ENCODE data around the gene NAV2. TPM values are rescaled to one million over a fixed set of nuclear protein-coding genes. Genes with fewer than 3 reads are reported as not detected.

NAV2 gene
- total RNA-seq, 1 experiment from 2014 or later, result 2.1 TPM

DNA sequence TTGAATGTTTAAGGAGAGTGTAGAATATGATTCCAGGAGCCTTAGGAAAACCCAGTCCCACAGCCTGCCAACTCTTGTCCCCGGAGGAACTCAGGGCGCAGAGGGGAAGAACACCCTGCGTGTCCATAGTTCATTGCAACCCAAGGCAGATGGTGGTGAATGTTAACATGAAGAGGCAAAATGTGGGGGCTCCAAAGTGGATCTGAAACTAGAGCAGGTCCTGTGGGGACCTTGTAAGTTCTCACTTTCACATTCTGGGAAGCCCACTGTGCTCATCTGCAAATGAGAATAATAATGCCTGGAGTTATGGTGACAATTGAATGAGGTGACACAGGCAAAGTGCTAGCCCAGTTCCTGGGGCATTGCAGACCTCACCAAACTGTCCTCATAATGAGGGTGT is 246.6 kb downstream of the NAV2 start:
- intact Hi-C loops (cut with micrococcal nuclease), result no loop called here
- H3K27me3 ChIP-seq (ENCODE audit: insufficient read depth, low read length), result no peaks in the 10 kb centered on the region
- no peak for DNase-seq (ENCODE audit: low read depth, low spot score)
- no TSS peak for BruUV-seq (replicated peaks)
- RAD21 ChIA-PET (ENCODE audit: low non-redundant PET in 1 of 2, low total read pairs in 2 of 2, uncharacterized antibody in 2 of 2, unreplicated experiment in 2 of 2), result no interaction called here
- TF ChIP-seq EZH2 (IDR thresholded peaks at IDR 0.05), result no peak
- no peak for TF ChIP-seq YY1 (IDR thresholded peaks at IDR 0.05; ENCODE audit: extremely low read depth, insufficient replicate concordance, low read depth, low read length)
- TF ChIP-seq, protein P1, sequence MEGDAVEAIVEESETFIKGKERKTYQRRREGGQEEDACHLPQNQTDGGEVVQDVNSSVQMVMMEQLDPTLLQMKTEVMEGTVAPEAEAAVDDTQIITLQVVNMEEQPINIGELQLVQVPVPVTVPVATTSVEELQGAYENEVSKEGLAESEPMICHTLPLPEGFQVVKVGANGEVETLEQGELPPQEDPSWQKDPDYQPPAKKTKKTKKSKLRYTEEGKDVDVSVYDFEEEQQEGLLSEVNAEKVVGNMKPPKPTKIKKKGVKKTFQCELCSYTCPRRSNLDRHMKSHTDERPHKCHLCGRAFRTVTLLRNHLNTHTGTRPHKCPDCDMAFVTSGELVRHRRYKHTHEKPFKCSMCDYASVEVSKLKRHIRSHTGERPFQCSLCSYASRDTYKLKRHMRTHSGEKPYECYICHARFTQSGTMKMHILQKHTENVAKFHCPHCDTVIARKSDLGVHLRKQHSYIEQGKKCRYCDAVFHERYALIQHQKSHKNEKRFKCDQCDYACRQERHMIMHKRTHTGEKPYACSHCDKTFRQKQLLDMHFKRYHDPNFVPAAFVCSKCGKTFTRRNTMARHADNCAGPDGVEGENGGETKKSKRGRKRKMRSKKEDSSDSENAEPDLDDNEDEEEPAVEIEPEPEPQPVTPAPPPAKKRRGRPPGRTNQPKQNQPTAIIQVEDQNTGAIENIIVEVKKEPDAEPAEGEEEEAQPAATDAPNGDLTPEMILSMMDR (IDR thresholded peaks at IDR 0.05 in 2 of 3, conservative IDR thresholded peaks at IDR 0.05 in 1 of 3; ENCODE audit: borderline replicate concordance in 1 of 3, insufficient read depth in 1 of 3, low read depth in 2 of 3, low read length in 2 of 3), result no peak
- TF ChIP-seq EZH2phosphoT487 (IDR thresholded peaks at IDR 0.05; ENCODE audit: borderline replicate concordance), result no peak
- no peak for TF ChIP-seq ATF3 (IDR thresholded peaks at IDR 0.05)
- TF ChIP-seq POLR2A (IDR thresholded peaks at IDR 0.05; ENCODE audit: borderline replicate concordance, extremely low read depth, insufficient read depth, insufficient read length), result no peak
- no peak for TF ChIP-seq MAX (IDR thresholded peaks at IDR 0.05)
- TF ChIP-seq EGR1 (IDR thresholded peaks at IDR 0.05; ENCODE audit: low read depth), result no peak
- TF ChIP-seq CBX3 (IDR thresholded peaks at IDR 0.05; ENCODE audit: low read depth), result no peak
- TF ChIP-seq ZFX (IDR thresholded peaks at IDR 0.05), result no peak
- TF ChIP-seq, protein P2, sequence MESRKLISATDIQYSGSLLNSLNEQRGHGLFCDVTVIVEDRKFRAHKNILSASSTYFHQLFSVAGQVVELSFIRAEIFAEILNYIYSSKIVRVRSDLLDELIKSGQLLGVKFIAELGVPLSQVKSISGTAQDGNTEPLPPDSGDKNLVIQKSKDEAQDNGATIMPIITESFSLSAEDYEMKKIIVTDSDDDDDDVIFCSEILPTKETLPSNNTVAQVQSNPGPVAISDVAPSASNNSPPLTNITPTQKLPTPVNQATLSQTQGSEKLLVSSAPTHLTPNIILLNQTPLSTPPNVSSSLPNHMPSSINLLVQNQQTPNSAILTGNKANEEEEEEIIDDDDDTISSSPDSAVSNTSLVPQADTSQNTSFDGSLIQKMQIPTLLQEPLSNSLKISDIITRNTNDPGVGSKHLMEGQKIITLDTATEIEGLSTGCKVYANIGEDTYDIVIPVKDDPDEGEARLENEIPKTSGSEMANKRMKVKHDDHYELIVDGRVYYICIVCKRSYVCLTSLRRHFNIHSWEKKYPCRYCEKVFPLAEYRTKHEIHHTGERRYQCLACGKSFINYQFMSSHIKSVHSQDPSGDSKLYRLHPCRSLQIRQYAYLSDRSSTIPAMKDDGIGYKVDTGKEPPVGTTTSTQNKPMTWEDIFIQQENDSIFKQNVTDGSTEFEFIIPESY (IDR thresholded peaks at IDR 0.05; ENCODE audit: extremely low read depth, insufficient replicate concordance, low read length), result no peak
- TF ChIP-seq ZNF274 (IDR thresholded peaks at IDR 0.05; ENCODE audit: low read depth, low read length), result no peak
- TF ChIP-seq REST (IDR thresholded peaks at IDR 0.05; ENCODE audit: low read depth), result no peak
- TF ChIP-seq RAD21 (IDR thresholded peaks at IDR 0.05; ENCODE audit: low read depth), result no peak
- no peak for TF ChIP-seq SRF (IDR thresholded peaks at IDR 0.05; ENCODE audit: low read depth)
- no peak for TF ChIP-seq CEBPB (IDR thresholded peaks at IDR 0.05; ENCODE audit: low read depth)
- no peak for TF ChIP-seq JUND (IDR thresholded peaks at IDR 0.05)
- CTCF ChIA-PET, result no interaction called here
- no peaks in the 10 kb centered on the region for H3K4me1 ChIP-seq (ENCODE audit: control insufficient read depth in 1 of 2, insufficient read depth in 2 of 2, low read length in 2 of 2)
- no peak overlapping the region for H2AFZ ChIP-seq (ENCODE audit: low read depth, low read length, poor library complexity, severe bottlenecking)
- H3K9me3 ChIP-seq (ENCODE audit: control insufficient read depth in 1 of 2, insufficient read depth in 1 of 2, low read depth in 1 of 2, low read length in 2 of 2), result no peaks in the 10 kb centered on the region
- H4K20me1 ChIP-seq (ENCODE audit: insufficient read depth), result no peaks in the 10 kb centered on the region
- no peak overlapping the region for H3K4me3 ChIP-seq (replicated peaks in 1 of 2; ENCODE audit: low read depth in 1 of 2, low read length in 2 of 2)
- ATAC-seq, result no peak
- no peak overlapping the region for H3K4me2 ChIP-seq (ENCODE audit: low read length)
- no peaks in the 10 kb centered on the region for H3K9me2 ChIP-seq (ENCODE audit: insufficient read depth)
- H3K36me3 ChIP-seq (ENCODE audit: control insufficient read depth in 1 of 2, insufficient read depth in 2 of 2, low read length in 2 of 2), result no peaks in the 10 kb centered on the region
- POLR2A ChIA-PET, result no interaction called here
- no peaks in the 10 kb centered on the region for H3K79me2 ChIP-seq (ENCODE audit: insufficient read depth, low read length)
- no peak overlapping the region for H3K27ac ChIP-seq (ENCODE audit: low read depth, low read length)
- no peak overlapping the region for H3K9ac ChIP-seq (ENCODE audit: low read length)

Measured in HCT116 (cell line).